Endothelial cell of umbilical vein (primary cell): Measurements from ENCODE around the gene EDC4. TPM values are rescaled to one million over a fixed set of nuclear protein-coding genes. Genes with fewer than 3 reads are reported as not detected.

Experiments
- BruUV-seq: library from RNA; stranded (reverse); fragments of 400-500 nt; replicated peaks from 2 replicates; lab custom pipeline; 2021; lab: Mats Ljungman, UMichigan
- CTCF ChIA-PET: fragments of 300-600, 350-600 bp; sonication (Branson Sonifier 250); formaldehyde crosslinking; loops from one replicate; lab custom pipeline; 2021; ENCODE audit warnings: antibody characterized with exemption, inconsistent platforms; lab: Charles Lee
- POLR2A ChIA-PET: fragments of 300-600, 350-600 bp; sonication (Branson Sonifier 250); formaldehyde crosslinking; loops from one replicate; lab custom pipeline; 2021; ENCODE audit warnings: antibody characterized with exemption, inconsistent platforms; lab: Charles Lee
- DNase-seq: peaks from one replicate; pipeline ENCODE4 v3.0.0-alpha.2; 2011; ENCODE audit warnings: low read depth, low spot score
- FAIRE-seq: peaks from 2 replicates; lab custom pipeline; 2011; peaks lifted over from hg19 to GRCh38; lab: Jason Lieb, UNC
- H2AFZ ChIP-seq: 2 replicates; pipeline ENCODE4 v1.6.0; 2012; ENCODE audit warnings: low read depth, low read length, control low read depth, inconsistent platforms
- H3K27ac ChIP-seq: 2 replicates; pipeline ENCODE4 v1.5.1; 2011; ENCODE audit warnings: low read depth, mild to moderate bottlenecking, control low read depth, low read length, moderate library complexity; ENCODE audit not compliant: insufficient read depth
- H3K27me3 ChIP-seq, 2 experiments: 2 replicates each; pipeline versions ENCODE4 v1.6.0 to v1.6.1; 2011; ENCODE audit warnings: low read length in 2 of 2, mixed read lengths in 1 of 2; ENCODE audit not compliant: control insufficient read depth in 2 of 2, insufficient read depth in 2 of 2
- H3K36me3 ChIP-seq, 2 experiments: 2 replicates in 1 of 2; 3 replicates in 1 of 2; pipeline ENCODE4 v1.5.1; 2011; ENCODE audit warnings: low read length in 2 of 2, mild to moderate bottlenecking in 1 of 2, moderate library complexity in 1 of 2; ENCODE audit not compliant: control insufficient read depth in 2 of 2, insufficient read depth in 2 of 2; ENCODE audit errors: extremely low read depth in 1 of 2
- H3K4me1 ChIP-seq: 3 replicates; pipeline ENCODE4 v1.5.1; 2011; ENCODE audit warnings: mild to moderate bottlenecking, low read length; ENCODE audit not compliant: control insufficient read depth, insufficient read depth; ENCODE audit errors: extremely low read depth
- H3K4me2 ChIP-seq: 2 replicates; pipeline ENCODE4 v1.6.1; 2011; ENCODE audit warnings: low read length, control low read depth, mixed read lengths; ENCODE audit not compliant: insufficient read depth
- H3K4me3 ChIP-seq, 3 experiments: fragments of 200-600 bp in 1 of 3; sonication (generic), shearing (Covaris generic) in 1 of 3; replicated peaks in 1 of 3; 2 replicates each; pipeline ENCODE4 v1.5.1; 2011 to 2016; ENCODE audit warnings: control low read depth in 3 of 3, low read length in 3 of 3, mild to moderate bottlenecking in 2 of 3, inconsistent platforms in 1 of 3, low read depth in 1 of 3, moderate library complexity in 1 of 3; ENCODE audit not compliant: insufficient read depth in 1 of 3
- H3K79me2 ChIP-seq: 2 replicates; pipeline ENCODE4 v1.6.0; 2012; ENCODE audit warnings: low read length, inconsistent platforms; ENCODE audit not compliant: control insufficient read depth, insufficient read depth
- H3K9ac ChIP-seq: replicated peaks from 2 replicates; pipeline ENCODE3; 2011; ENCODE audit warnings: low read length, control low read depth; ENCODE audit not compliant: insufficient read depth; ENCODE audit errors: extremely low read depth
- H3K9me1 ChIP-seq: replicated peaks from 3 replicates; pipeline ENCODE4 v1.6.0; 2011; ENCODE audit warnings: mild to moderate bottlenecking, low read length; ENCODE audit not compliant: control insufficient read depth, insufficient read depth; ENCODE audit errors: extremely low read depth
- H3K9me3 ChIP-seq: replicated peaks from 2 replicates; pipeline ENCODE4 v1.5.1; 2012; ENCODE audit warnings: low read length, inconsistent platforms; ENCODE audit not compliant: control insufficient read depth, insufficient read depth
- H4K20me1 ChIP-seq: replicated peaks from 2 replicates; pipeline ENCODE3; 2011; ENCODE audit warnings: mild to moderate bottlenecking, low read length; ENCODE audit not compliant: control insufficient read depth, insufficient read depth; ENCODE audit errors: extremely low read depth
- CTCF ChIP-seq, 2 donors: IDR thresholded peaks; 1 replicate in 1 of 2; 2 replicates in 1 of 2; pipeline ENCODE4 v1.5.1; 2011; ENCODE audit warnings: low read length in 2 of 2, mild to moderate bottlenecking in 2 of 2, moderate library complexity in 2 of 2, control low read depth in 1 of 2, inconsistent platforms in 1 of 2, low read depth in 1 of 2; ENCODE audit not compliant: insufficient read depth in 1 of 2; ENCODE audit errors: extremely low read depth in 1 of 2
- EZH2 ChIP-seq: IDR thresholded peaks from 2 replicates; pipeline ENCODE4 v1.6.1; 2012; ENCODE audit warnings: borderline replicate concordance, low read depth, mild to moderate bottlenecking, moderate library complexity, low read length, inconsistent platforms; ENCODE audit not compliant: severe bottlenecking
- FOS ChIP-seq: IDR thresholded peaks from 2 replicates; pipeline ENCODE4 v1.6.1; 2011; ENCODE audit warnings: mild to moderate bottlenecking, low read length, moderate library complexity, borderline replicate concordance; ENCODE audit not compliant: insufficient read depth
- GATA2 ChIP-seq: IDR thresholded peaks from 2 replicates; pipeline ENCODE4 v1.7.0; 2011; ENCODE audit warnings: low read depth, mild to moderate bottlenecking, moderate library complexity, mixed read lengths, low read length; ENCODE audit not compliant: insufficient read length, insufficient read depth
- JUN ChIP-seq: IDR thresholded peaks from 2 replicates; pipeline ENCODE4 v1.6.1; 2011; ENCODE audit warnings: borderline replicate concordance, low read depth; ENCODE audit not compliant: insufficient read length, insufficient read depth
- MAX ChIP-seq: IDR thresholded peaks from 2 replicates; pipeline ENCODE4 v1.6.1; 2011; ENCODE audit not compliant: insufficient read depth, insufficient read length
- MYC ChIP-seq: IDR thresholded peaks from one replicate; pipeline ENCODE4 v1.6.1; 2011; ENCODE audit warnings: mild to moderate bottlenecking, low read depth, low read length
- POLR2A ChIP-seq: IDR thresholded peaks from 2 replicates; pipeline ENCODE4 v1.6.1; 2012; ENCODE audit warnings: low read depth, mild to moderate bottlenecking, control low read depth, low read length
- POLR2AphosphoS5 ChIP-seq: IDR thresholded peaks from 2 replicates; pipeline ENCODE4 v1.6.1; 2012; ENCODE audit warnings: low read depth, mild to moderate bottlenecking, control low read depth, low read length, moderate library complexity; ENCODE audit not compliant: insufficient read depth
- dilution Hi-C: fragments of 300-500 bp; cut with MboI; formaldehyde crosslinking; loops from one replicate; pipeline ENCODE4 v1.15.0; 2019; ENCODE audit warnings: low sequenced_read_pairs; ENCODE audit not compliant: extremely low pct_ligation_motif_present
- intact Hi-C: fragments of 100-400 bp; cut with micrococcal nuclease; formaldehyde crosslinking; loops from one replicate; pipeline ENCODE4 v1.10.0; 2022
- polyA plus RNA-seq, 4 experiments: library from polyadenylated mRNA; depleted of rRNA in 3 of 4; stranded (reverse) in 3 of 4; unstranded in 1 of 4; fragments of >200 nt; gene quantifications; 2 replicates each; pipeline versions ENCODE4 v1.2.1 to v1.2.3, GENCODE V29; 2011 to 2012; ENCODE audit warnings: missing spikeins in 1 of 4
- total RNA-seq: library from RNA; stranded (reverse); gene quantifications from 2 replicates; pipeline ENCODE4 v1.2.3, GENCODE V29; 2021

The EDC4 gene
- total and polyA plus RNA-seq, 2 donors (not counting 3 experiments of a cell fraction or from before 2014, with no cell fraction given): 57.5 to 81.2 TPM

- no peak overlapping the region for H3K4me2 ChIP-seq
- H3K9me3 ChIP-seq: no peaks in the 10 kb centered on the region
- no peaks in the 10 kb centered on the region for H3K27me3 ChIP-seq
- no peaks in the 10 kb centered on the region for H3K9me1 ChIP-seq
- intact Hi-C loops: no loop called here
- TF ChIP-seq FOS (no peak), POLR2A (no peak), JUN (no peak), GATA2 (no peak), POLR2AphosphoS5 (no peak), MAX (no peak), MYC (no peak)
- peaks cover 0 to 3% of the 10 kb centered on the region in 2 experiments for H3K36me3 ChIP-seq
- POLR2A ChIA-PET: no interaction called here
- FAIRE-seq (no peak), DNase-seq (no peak)
- H3K9ac ChIP-seq: no peak overlapping the region
- CTCF ChIA-PET: interaction anchor here (1.1 kb wide), 1 partner anchor 181 kb away, joined by 4 read pairs; no protein-coding TSS in a partner anchor
- BruUV-seq: no TSS peak
- H3K79me2 ChIP-seq: peaks cover 91% of the 10 kb centered on the region
- H2AFZ ChIP-seq: no peak overlapping the region
- no peak overlapping the region for H3K27ac ChIP-seq
- no peak overlapping the region for H3K4me3 ChIP-seq
- dilution Hi-C loops: no loop called here
- H4K20me1 ChIP-seq: no peaks in the 10 kb centered on the region
- peaks cover 9% of the 10 kb centered on the region for H3K4me1 ChIP-seq
Observed at GRCh38 chr16:67853670-67854069, 19.2 kb upstream of the EDC4 start.

GRCh38 chr16:67855789-67856188 lies 17.1 kb upstream of the EDC4 start:
- H3K9me1 ChIP-seq: no peaks in the 10 kb centered on the region
- no peak overlapping the region for H3K4me2 ChIP-seq
- peaks cover 0 to 6% of the 10 kb centered on the region in 2 experiments for H3K36me3 ChIP-seq
- H3K79me2 ChIP-seq: peaks cover 92% of the 10 kb centered on the region
- intact Hi-C loops (no loop called here), dilution Hi-C loops (no loop called here)
- H2AFZ ChIP-seq: no peak overlapping the region
- CTCF ChIA-PET: interaction anchor here (0.6 to 3.3 kb wide), 7 partner anchors 12 to 185 kb away, joined by 3 to 12 read pairs (median 3); no protein-coding TSS in a partner anchor
- POLR2A ChIA-PET: interaction anchor here (0.5 kb wide), 1 partner anchor 343 kb away, joined by 3 read pairs; no protein-coding TSS in a partner anchor
- H3K4me1 ChIP-seq: peaks cover 9% of the 10 kb centered on the region
- no peaks in the 10 kb centered on the region for H3K27me3 ChIP-seq
- no peak for TF ChIP-seq FOS
- TF ChIP-seq MAX: no peak
- TF ChIP-seq EZH2: no peak
- TF ChIP-seq POLR2A: no peak
- no peak for TF ChIP-seq CTCF (IDR thresholded peaks at IDR 0.05; ENCODE audit: extremely low read depth in 1 of 2, insufficient read depth in 1 of 2, low read depth in 1 of 2, low read length in 2 of 2)
- no peak for TF ChIP-seq GATA2
- no peak for TF ChIP-seq POLR2AphosphoS5
- no peak for TF ChIP-seq MYC
- H4K20me1 ChIP-seq: no peaks in the 10 kb centered on the region
- no peaks in the 10 kb centered on the region for H3K9me3 ChIP-seq
- H3K4me3 ChIP-seq: no peak overlapping the region
- no TSS peak for BruUV-seq
- DNase-seq: no peak
- no peak for FAIRE-seq
- no peak overlapping the region for H3K9ac ChIP-seq
- H3K27ac ChIP-seq: no peak overlapping the region
